NCI-H69 (cell line): ENCODE data around the gene C3orf18.
"Not testable (repeated sequence)": the region's sequence is repeated elsewhere in the genome, so short reads cannot be mapped to it uniquely, and the experiment has no call there.

Experiments
- DNase-seq: peaks from one replicate; lab custom pipeline; 2025; lab: John Stamatoyannopoulos, UW

C3orf18 gene

DNA sequence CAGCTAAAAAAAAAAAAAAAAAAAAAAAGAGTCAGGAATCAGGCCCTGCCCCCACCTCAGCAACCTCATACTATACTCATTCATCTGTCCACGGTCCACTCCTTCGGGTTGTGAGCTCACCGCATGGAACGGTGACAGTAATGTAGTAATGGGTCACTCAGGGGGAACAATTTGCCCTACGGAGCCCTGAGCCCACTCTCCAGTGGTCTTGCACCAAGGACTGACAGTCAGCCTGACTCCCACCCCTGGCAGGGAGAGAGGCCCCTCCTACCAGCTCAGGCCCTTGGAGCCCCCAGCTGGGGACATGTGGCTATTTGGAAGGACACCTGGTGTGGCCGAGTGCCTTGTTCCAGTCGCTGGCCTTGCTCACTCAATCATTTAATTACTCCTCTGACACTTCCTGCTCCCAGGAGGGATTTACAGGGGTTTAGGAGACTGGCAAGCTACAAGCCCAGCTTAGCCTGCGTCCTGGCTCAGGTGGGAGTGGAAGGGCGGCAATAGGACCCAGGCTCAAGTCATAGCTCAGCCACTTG, 44.2 kb downstream of the C3orf18 start:
- peak; percentile 78 for DNase-seq

DNA sequence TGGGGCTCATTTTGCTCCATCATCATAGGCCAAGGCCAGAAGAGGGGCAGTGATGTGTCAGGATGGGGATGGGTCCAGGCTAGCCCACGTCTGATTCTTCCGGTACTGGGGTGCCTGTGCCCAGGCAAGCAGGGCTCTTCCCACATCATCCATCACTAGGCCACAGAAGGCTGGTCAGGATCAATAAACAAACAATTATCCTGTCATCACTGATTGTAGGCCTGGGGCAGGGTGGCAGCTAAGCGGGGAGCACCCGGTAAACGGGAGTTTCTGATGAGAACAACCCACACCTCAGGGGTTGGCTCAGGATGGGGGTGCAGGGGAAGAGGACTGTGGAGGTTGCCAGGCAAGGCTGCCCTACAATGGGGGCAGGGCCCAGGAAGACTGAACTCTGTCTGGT, 46.0 kb downstream of the C3orf18 start:
- peak; percentile 23 for DNase-seq

DNA sequence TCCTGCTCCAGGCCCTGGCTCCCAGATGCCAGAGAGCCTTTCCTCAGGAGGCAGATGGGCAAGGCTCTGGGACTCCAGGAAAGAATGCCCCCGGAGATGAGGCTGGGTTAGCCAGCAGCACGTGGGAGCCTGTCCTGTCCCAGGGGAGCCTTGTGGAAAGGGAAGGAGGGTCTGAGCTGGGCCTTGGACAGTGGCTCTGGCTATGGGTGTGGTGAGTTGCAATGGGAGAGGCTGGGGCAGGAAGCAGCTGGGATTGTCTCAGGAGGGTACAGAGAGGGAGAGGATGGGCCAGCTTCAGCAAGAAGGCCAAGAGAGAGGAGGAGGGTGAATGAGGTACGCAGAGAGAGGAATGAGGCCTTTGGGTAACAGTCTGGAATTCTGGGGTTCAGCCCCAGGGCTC, 46.7 kb downstream of the C3orf18 start:
- DNase-seq, result peak; percentile 28

DNA sequence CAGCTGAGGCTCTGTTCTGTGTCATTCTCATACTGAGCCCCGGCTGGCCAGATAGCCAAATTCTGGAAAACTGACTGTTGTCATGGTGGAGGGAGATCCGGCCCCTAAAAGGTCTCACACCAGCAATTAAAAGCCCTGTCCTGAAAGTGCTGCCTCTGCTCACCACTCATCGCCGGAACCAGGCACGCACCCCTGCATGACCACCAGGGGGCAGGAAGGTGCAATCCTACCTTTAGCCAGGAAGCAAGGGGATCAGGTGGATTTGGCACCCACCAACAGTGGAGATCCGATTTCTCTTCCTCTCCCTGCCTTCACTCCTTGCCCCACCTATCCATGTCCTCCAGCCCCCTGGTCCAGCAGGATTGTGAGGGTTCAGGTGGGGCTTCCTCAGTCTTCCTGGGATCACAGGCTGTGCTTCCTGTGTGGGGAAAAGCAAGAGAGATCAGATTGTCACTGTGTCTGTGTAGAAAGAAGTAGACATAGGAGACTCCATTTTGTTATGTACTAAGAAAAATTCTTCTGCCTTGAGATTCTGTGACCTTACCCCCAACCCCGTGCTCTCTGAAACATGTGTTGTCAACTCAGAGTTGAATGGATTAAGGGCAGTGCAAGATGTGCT, 48.0 kb downstream of the C3orf18 start:
- peak; percentile 72 for DNase-seq

DNA sequence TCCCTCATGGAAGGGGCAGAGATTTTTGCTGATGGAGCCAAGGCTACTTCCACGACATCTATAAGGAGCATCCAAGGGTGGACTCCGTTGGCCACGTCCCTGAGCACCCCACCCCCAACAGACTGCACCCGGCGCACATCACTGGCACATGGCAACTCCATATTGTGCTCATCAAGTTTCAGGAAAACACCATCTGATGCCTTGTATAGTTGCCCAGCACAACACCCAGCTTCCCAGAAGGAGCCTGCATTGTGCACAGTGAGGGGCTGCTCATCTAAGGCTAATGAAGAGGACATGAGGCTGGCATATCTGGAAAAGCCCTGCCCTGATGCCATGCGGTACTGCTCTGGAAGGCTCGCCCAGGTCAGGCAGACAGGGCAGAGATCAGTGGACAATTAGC, 49.1 kb downstream of the C3orf18 start:
- DNase-seq, result no peak

DNA sequence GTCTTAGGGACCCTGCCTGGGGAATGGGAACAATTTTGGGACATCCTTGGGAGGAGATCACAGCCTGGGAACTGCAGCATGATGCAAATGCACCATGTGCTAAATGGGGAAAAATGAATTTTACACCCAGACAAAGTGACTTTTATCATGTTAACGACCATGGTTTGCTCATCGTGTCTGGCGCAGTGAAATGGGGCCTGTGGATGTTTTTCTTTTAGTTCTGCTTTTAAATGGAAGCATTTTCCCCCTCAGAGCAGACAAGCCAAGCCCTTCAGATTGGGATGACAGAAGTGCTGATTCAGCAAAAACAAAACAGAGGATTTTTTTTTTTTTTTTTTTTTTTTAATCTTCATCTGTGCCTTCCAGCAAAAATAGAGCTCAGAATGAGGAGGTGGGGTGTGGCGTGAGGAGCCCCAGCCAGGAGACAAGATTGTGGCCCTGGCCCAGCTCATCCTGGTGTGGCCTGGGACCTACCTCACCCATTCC, 49.8 kb downstream of the C3orf18 start:
- no peak for DNase-seq

DNA sequence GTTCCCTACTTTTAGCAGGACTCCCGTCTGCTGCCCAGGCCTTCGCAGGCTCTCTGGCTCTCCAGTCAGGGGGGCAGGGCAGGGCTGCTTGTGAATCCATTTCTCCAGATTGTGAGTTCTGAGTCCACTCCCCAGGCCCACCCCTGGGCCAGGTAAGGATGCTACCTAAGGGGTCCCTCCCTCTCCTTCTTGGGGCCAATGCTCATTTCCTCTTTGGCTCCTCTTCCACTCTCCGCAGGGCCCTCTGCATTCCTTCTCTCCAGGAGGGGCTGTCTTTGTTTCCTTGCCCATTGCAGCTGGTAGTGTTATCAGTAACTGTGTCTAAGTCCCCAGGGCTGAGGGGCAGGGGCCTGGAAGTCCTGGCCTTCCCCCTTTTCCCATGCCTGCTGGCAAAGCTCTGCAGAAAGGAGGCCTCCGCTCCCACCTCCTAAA, 51.1 kb downstream of the C3orf18 start:
- peak; percentile 44 for DNase-seq

DNA sequence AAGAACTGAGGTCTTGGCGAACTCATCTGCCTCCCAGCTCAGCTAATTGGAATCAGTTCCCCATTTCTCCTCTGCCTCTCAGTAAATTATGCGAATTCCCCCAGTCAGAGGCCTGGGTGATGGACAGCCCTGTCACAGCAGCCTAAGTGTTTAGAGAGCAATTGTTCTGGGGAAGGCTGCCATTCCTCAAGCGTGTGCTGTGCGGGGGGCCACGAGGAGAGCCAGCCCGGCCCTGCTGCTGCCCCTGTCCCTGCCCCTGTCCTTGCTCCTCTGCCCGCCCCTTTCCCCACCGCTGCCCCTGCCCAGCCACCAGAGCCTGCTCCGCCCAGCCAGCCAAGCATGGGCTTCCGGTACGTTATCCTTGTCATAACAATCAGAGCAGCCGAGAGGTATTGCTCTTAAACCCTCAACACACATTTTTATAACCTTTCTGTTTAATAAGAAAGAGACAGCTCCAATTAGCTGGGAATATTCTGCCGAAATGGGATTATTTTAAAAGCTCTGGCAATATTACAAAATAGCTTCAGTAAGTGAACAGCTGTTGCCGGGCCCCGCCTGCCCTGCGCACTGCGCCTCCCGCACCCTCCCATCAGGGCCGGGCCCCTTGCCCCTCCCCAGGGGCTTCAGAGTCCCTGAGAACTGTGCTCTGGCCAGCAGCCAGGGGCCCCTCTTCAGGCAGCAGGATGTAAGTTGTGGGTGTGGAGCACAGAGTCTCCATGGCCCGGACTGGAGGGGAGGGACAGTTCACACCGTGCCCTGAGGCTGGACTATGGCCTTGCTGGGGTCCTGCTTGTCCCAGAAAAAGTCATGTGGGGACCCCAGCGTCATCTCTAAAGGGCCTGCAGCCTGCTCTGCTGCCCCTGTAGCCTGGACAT, 51.7 kb downstream of the C3orf18 start:
- DNase-seq, result peak; percentile 77

DNA sequence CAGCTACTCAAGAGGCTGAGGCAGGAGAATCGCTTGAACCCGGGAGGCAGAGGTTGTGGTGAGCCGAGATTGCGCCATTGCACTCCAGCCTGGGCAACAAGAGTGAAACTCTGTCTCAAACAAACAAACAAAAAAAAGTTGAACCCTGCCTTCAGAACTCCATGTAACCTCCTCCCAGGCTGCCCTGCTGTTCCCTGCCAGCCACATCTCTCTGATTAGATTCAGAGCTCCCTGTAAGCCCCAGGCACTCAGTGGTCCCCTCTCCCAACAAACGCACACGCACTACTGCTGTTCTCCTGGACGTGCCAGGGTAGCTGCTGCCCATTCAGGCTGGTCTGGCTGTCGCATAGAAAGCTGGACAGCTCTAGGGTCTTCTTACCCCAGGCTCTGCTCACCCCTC, 54.6 kb downstream of the C3orf18 start:
- not testable (repeated sequence) for DNase-seq

DNA sequence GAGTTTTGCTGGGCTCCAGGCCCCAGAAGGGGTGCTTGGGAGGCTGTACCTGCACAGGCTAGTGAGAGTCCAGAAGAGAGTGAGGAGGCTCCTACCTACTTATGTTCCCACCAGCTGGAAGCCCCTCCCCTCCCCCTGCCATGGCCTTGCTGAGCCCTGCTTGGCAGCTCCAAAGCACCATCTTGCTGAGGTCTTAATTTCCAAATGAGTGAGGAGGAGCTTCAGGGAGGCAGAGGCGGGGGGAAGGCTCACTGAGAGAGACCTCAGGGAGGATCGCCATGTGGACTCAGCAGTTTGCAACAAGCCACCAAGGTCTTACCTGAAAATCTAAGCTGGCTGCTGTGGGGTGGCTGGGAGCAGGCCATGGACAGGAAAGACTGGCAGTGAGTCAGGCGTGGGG, 55.4 kb downstream of the C3orf18 start:
- no peak for DNase-seq

DNA sequence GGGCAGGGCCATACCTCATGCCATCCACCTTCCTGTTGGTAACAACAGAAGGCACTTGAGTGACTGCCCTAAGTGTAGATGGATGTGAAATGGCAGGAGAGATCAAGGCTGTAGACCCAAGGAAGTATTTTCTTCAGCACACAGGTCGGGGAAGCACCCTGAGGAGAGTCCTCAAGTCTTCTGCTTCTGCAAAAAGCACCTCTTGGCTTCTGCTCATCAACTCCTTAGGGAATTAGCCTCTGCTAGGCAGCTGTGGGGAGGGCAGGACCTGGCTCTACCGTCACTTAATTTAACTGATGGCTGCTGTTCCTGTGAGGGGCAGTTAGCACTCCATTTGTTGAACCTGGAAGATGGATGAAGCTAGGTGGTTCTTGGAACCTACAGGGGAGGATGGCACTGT, 57.2 kb downstream of the C3orf18 start:
- no peak for DNase-seq

DNA sequence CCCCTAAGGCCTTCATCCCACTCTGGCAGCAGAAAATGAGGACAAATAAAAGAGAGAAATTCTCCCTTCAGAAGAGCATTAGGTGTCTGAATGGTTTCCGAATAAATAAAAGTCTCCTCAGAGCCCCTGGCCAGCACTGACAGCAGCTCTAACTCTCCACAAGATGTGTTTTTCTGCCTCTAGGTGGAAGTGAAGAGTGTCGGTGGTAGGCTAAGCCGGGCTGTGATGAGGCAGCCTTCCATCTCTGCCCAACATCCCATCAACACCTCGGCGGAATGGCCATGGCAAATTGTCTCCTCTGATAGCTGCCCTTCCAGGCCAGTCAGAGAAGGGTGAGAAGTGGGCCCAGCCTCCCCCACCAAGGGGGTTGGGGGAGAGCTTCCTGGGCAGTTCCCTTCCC, 57.8 kb downstream of the C3orf18 start:
- no peak for DNase-seq

DNA sequence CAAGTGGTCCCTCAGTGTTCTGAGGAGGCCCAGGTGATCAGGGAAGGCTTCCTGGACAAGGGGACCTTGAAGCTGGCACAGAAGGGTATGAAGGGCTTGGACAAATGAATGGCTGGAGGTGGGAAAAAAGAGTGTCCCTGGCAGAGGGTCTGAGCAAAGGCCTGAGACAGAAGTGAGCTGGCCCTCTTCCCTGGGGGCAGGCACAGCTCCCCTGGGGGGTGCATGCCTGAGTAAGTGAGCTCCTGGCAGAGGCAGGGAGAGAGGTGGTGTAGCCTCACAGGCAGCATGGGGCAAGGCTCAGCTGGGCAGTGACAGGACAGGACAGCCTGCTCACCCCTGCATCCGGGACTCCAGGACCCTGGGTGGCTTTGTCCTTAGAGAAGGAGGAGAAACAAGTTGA, 58.7 kb downstream of the C3orf18 start:
- no peak for DNase-seq
